NCI-H1694 treated with DMSO at 0.1 percent for 48 hours (cell line): ENCODE results near the gene FNDC3B.

Source experiments
- DNase-seq: peaks from one replicate; lab custom pipeline; 2025; lab: John Stamatoyannopoulos, UW

Gene FNDC3B

GRCh38 chr3:172096881-172097420, 57.6 kb downstream of the FNDC3B start:
- no peak for DNase-seq

- no peak for DNase-seq
Measured at GRCh38 chr3:172097585-172097984, 58.2 kb downstream of the FNDC3B start.

- DNase-seq: no peak
Measured at GRCh38 chr3:172098698-172099494, 59.5 kb downstream of the FNDC3B start.

- DNase-seq: no peak
Measured at GRCh38 chr3:172099495-172099808, 60.1 kb downstream of the FNDC3B start.

GRCh38 chr3:172100482-172100881, 61.1 kb downstream of the FNDC3B start:
- no peak for DNase-seq

GRCh38 chr3:172101107-172101506, 61.7 kb downstream of the FNDC3B start:
- DNase-seq: no peak

GRCh38 chr3:172102123-172102882, 62.9 kb downstream of the FNDC3B start:
- no peak for DNase-seq

- DNase-seq: no peak
Measured at GRCh38 chr3:172102883-172103310, 63.5 kb downstream of the FNDC3B start.

- no peak for DNase-seq
Measured at GRCh38 chr3:172103724-172104123, 64.3 kb downstream of the FNDC3B start.

GRCh38 chr3:172104471-172105072, 65.2 kb downstream of the FNDC3B start:
- no peak for DNase-seq

GRCh38 chr3:172106037-172106954, 66.9 kb downstream of the FNDC3B start:
- DNase-seq: no peak

GRCh38 chr3:172106989-172107388, 67.6 kb downstream of the FNDC3B start:
- DNase-seq: no peak

GRCh38 chr3:172107403-172107802, 68.0 kb downstream of the FNDC3B start:
- no peak for DNase-seq

- DNase-seq: no peak
Measured at GRCh38 chr3:172110127-172110779, 70.9 kb downstream of the FNDC3B start.

GRCh38 chr3:172111163-172111562, 71.8 kb downstream of the FNDC3B start:
- DNase-seq: no peak

GRCh38 chr3:172112078-172112733, 72.8 kb downstream of the FNDC3B start:
- no peak for DNase-seq

- DNase-seq: no peak
Measured at GRCh38 chr3:172112734-172113120, 73.3 kb downstream of the FNDC3B start.

GRCh38 chr3:172113710-172114109, 74.3 kb downstream of the FNDC3B start:
- DNase-seq: no peak

GRCh38 chr3:172115059-172115458, 75.7 kb downstream of the FNDC3B start:
- DNase-seq: no peak

- DNase-seq: no peak
Measured at GRCh38 chr3:172115787-172116186, 76.4 kb downstream of the FNDC3B start.

GRCh38 chr3:172118019-172118418, 78.6 kb downstream of the FNDC3B start:
- DNase-seq: no peak
